Stimulated activated CD4-positive, alpha-beta T cell treated with anti-CD3 and anti-CD28 coated beads, Interleukin-12 subunit alpha, Interleukin-12 subunit beta, amount 100 ng/mL, for 4 hours (primary cell): ENCODE data around the gene TMEM63A.
"Not testable (repeated sequence)": the region's sequence is repeated elsewhere in the genome, so short reads cannot be mapped to it uniquely, and the experiment has no call there.

Experiments used
- DNase-seq: peaks from one replicate; pipeline ENCODE4 v3.0.0-alpha.2; 2020

Gene TMEM63A

DNA sequence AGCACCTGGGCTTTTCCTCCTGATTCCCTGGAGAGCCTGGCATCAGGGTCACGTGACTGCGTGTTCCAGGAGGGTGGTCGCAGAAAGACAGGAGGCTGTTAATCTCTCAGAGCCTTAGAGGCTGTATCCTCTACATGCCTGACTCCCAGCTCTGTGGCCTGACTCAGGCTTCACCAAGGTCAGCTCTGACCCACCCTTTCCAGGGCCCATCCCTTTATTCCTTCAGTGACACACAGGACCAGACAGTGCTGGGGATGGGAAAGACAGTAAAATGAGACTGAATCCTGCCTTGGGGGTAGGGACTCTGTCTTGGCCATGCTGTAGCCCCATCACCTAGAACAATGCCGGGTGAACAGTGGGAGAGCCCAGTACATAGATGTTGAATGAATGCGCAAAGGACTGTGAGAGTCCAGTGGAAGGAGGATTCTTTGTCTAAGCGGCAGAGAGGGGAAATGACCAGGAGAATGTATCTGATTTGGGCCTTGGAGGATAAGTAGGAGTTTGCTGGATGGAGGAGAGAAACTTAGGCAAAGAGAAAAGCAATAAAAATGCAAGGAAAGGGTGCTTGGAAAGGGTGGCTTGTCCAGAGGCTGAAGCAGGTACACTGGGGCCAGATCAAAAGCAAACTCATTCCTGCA lies 39.3 kb downstream of the TMEM63A start:
- no peak for DNase-seq

DNA sequence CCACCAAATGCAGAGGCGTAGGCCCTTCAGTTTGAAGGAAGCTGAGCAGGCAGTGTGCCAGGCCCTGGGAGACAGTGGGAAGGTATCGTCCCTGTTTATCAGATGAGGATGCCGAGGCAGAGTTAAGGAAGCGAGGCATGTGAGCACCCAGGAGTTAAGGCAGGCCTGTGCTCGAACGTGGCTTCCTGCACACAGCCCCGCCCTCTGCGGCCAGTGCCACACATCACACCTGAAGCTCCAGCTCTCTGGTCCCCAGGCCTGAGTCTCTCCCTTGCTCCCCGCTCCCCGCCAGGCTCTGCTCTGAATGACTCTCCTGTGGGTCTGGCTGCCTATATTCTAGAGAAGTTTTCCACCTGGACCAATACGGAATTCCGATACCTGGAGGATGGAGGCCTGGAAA lies 40.1 kb downstream of the TMEM63A start:
- DNase-seq: no peak

DNA sequence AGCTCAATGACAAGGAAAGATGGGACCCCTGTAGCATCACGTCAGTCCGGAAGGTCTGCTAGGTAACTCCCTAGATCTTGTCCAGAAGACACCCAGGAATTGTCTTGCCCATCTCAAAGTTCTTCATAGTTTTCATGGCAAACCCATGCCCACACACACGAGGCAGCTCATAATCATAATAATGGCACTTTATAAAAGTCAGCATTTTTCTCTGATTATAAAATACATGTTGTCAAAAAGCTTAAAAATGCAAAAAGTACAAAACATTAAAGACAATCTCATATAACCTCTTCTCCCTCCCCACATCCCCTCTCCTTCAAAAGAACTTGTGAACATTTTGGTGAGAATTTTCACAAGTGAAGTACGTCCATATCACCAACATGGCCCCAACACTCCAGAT lies 41.5 kb downstream of the TMEM63A start:
- DNase-seq: no peak

DNA sequence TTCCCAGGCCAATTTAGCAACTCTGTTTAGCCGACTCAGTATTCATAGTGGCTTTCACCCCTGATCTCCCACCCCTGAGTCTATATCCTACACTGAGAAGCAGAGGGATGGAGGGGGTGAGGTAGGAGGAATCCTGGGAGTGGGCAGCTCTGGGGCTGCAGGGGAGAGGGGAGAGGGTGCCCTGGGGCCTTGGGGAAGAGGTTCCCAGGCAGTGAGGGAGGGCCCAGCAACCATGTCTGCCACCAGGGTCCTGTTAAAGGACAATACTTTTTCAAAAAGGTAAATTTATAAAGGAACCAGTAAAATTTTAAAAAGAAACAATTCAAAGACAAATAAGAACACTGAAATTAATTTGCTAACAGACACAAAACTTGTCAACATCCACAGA lies 42.0 kb downstream of the TMEM63A start:
- no peak for DNase-seq

DNA sequence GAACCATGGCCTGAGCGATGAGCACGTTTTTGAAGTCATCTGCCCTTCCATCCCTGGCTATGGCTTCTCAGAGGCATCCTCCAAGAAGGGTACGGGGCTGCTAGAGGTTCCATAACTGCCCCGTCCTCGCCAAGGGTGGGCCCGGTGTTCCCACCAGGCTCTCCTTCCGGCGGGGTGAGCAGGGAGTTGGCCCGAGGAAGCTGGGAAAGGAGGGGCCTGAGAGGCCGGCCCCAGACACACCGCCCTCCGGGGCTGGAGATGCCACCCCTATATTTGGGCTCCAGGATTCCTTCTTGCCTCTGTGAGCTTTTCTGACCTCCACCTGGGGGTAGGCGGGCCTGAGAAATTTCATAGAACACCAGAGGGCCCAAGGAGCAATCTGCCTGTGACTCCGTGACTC lies 43.4 kb downstream of the TMEM63A start:
- no peak for DNase-seq

DNA sequence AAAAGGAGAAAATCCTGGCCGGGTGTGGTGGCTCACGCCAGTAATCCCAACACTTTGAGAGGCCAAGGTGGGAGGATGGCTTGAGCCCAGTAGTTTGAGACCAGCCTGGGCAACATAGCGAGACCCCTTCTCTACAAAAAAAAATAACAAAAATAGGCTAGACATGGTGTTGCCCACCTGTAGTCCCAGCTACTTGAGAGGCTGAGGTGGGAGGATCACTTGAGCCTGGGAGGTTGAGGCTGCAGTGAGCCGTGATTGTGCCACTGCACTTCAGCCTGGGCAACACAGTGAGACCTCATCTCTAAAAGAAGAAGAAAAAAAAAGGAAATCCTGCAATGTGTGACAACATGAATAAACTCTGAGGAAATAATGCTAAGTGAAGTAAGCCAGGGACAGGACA lies 45.9 kb downstream of the TMEM63A start:
- DNase-seq: not testable (repeated sequence)

DNA sequence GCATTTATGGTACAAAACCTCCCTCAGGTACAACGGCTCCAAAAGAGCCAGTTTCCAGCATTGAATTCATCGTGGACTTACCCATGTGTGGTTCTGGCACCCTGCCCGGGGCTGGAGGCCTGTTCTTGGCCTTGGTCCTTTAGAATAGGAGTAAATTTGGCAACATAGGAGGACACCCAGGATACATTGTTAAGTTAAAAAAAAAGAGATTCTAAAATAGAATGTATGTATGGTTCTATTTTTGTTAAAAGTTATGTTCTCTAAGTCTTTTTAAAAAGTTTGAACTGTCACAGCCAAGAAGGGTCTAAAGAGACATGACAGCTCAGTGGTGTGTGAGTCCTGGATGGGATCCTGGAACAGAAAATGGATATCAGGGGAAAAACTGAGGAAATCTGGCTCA lies 46.3 kb downstream of the TMEM63A start:
- DNase-seq: no peak

DNA sequence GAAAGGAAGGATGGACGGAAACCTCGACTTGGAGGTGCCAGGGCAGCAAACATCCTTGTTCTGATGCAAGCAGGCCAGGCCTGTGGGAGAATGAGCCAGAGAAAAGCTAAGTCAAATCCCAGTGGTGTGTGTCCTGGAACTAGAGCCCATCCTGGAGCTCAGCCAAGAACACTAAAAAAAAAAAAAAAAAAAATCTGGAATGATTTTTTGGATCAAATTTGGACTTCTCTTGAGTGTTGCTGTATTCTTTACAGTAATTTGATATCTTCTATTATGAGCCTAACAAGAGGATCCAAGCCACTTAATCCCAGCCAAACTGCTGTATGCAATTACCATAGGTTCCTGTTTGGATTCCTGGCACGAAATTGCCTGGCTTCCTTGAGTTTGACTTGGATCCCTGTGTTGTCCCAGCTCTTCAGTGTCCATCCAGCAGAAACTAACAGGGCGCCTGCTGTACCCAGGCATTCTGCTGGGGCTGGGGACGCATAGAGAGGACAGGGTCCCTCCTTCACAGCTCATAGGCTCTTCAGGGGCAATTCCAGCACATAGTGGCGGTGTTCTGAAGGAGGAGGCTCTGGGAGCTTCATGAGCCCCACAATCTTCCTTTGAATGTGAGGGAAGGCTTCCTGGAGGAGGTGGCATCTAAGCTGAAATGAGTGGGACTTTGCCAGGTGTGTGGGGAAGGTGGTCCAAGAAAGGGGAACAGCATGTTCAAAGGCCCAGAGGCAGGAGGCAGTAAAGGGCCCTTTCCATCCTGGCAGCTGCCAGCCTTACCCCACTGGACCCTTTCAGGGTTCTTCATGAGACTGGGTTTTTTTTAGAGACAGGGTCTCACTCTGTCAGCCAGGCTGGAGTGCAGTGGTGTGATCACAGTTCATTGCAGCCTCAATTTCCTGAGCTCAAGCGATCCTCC lies 47.5 kb downstream of the TMEM63A start:
- no peak for DNase-seq

DNA sequence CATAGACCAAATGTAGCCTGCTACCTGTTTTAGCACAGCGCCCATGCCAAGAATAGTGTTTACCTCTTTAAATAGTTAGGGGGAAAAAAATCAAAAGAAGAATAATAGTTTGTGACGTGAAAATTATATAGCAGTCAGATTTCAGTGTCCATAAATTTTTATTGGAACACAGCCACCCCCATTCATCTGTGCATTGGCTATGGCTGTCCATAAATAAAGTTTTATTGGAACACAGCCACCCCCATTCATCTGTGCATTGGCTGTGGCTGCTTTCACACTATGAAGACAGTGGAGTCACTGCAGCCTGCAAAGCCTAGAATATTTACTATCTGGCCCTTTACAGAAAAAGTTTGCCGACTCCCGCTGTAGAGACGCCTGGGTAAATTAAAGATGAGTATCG lies 51.3 kb downstream of the TMEM63A start:
- DNase-seq: no peak

DNA sequence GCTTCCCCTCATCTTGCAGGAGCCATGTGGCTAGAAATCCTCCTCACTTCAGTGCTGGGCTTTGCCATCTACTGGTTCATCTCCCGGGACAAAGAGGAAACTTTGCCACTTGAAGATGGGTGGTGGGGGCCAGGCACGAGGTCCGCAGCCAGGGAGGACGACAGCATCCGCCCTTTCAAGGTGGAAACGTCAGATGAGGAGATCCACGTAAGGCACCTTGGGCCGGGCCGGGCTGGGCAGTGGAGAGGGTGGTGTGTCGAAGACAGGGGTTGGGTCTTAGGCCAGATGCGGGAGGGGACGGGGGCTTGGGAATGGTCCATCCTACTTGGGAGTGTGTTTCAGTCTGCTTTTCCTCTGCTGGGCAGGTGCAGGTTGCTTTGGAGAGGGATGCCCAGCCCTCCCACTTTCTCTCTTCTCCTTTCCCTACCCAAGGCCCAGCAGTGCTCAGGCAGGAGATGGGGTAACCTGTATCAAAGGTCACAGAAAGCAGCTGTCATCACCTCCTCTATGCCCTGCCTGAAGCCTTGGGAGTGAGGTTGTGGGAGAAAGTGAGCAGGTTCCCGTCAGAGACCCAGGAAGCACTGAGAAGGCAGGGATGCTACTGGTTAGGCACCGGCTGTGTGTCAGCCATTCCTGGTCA lies 53.4 kb downstream of the TMEM63A start:
- no peak for DNase-seq

DNA sequence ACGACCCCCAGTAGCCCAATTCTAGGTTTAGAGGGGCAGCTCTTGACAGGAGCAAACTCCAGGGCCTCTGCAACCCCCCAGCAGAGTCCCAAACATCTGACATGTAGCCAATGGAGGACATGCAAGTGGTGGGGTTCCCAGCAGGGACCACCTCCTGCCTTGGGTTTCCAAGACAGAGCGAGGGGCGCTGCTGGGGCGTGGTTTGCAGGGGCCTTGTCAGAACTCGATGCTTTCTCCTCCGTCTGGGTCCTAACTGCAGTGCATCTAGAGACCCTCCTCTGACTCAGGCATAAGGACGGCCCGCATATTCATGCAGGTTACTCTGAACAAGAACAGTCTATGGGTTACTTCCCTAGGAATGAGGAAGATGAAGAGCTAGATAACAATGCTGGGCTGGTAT lies 55.1 kb downstream of the TMEM63A start:
- no peak for DNase-seq

DNA sequence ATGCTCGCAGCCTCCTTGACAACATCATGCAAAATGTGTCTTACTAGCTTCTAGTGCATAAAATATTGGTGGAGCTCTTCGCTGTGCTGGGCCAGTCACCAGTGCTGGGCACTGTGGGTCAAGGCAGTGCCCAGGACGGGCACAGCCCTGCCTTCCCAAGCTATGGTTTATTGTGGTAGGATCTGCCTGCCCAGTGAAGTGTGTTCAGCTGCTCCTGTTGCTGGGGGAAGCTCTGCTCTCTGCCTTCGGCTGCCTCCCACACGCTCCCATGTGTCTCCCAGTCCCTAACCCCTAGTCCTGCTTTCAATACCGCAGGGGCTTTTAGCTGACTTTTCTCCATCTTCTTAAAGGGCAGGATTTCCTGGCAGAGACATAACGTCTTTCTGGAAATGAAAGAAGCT lies 56.6 kb downstream of the TMEM63A start:
- DNase-seq: no peak

DNA sequence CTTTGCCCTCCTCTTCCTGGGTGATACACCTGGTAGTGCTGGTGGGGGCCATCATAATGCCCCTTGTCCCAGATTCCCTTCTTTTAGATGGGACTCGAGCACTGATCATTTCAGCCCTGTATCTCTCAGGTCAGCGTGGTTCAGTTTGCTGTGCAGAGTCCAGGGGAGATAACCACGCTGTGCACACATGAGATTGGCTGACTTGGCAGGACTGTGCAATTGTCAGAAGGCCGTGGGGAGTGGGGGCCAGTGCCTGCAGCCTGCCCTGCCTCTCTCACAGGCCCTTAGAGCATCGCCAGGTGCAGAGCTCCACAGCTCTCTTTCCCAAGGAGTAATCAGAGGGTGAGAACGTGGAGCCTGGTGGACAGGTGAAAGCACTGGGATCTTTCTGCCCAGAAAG lies 57.1 kb downstream of the TMEM63A start:
- DNase-seq: no peak

DNA sequence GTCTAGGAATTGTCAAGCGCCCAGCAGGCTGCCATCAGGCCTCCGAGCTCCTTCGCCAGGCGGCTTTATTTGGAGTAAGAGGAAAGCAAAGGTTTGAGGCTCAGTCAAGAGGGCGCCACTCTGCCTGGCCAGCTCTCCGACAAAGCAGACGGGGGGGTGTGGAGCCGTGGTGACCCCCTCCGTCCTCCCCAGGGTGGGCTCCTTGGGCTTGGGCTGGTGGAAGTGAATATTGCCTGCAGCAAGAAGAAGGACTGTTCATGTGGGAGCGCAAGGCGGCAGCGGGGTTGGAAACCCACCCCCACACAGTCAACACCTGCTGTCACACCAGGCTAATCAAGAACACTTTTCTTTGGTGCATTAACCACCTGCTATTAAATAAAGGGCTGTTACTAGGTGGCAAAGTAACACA lies 57.6 kb downstream of the TMEM63A start:
- DNase-seq: no peak

DNA sequence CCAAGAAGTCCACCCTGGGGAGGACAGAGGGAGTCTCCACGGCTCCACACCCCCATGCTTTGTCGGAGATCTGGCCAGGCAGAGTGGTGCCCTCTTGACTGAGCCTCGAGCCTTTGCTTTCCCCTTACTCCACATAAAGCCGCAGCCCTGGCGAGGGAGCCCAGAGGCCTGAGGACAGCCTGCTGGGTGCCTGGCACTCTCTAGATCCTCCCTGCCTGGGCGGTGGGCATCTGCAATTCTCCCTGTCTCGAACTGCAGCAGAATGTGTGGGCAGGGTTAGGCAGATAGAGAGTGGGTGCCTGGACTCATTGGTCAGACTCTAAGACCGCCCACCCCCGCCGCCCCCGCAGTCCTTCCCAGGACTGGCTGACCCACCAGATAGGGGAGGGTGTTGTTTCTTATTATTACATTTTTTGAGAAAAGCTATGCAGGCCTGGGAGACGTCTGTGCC lies 58.3 kb downstream of the TMEM63A start:
- no peak for DNase-seq

DNA sequence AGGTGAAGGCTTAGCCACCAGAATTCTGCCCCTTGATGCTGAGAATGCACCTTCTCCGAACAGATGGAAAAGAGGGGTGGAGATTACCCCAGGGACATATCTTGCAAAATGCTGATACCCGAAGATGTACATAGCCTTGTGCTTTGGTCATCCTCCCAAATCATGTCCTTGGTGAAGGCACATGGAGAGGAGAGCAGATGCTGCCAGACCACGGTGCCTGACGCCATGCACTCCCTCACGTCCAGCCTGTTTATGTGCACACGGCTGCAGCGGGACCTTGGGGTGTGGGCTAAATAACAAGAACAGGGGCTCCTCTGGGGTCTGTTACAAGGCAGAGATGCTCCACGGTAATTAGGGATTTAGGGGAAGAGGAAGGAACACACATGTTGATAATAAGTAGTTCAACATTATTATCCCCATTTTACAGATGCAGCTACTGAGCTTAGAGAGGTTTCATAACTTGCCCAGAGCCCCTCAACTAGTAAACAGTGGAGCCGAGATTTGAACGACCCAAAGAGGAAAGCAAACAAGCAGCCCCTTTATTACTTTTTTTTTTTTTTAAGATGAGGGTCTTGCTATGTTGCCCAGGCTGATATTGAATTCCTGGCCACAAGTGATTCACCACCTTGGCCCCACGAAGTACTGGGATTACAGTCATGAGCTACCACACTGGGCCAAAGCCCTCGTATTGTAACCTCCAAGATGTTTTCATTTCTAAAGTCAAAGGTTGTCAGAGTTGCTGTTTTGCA lies 59.4 kb downstream of the TMEM63A start:
- no peak for DNase-seq

DNA sequence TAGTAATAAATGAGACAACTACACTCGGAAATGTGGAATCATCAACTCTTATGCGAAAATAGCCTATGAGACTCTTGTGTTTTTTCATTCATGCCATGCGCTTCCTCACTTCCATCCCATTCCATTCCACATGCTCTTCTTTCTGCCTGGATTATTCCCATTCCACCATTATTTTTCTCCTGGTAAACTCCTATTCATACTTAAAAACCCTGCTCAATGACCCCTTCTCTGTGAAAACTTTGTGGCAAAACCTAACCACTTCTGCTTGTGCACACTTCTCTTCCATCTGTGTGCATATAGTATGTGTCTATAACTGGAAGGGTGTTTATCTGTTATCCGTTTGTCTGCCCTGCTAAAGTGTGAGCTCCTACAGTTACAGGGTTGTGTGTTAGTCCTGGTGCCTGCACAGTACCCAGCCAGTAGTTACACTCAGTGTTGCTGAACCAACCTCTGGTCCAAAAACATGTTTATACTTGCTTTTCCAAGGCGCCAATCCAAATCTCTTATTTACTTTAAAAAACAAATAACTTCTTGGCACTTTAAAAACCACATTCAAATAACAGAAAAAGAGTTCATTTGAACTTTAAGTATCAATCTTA lies 61.6 kb downstream of the TMEM63A start:
- no peak for DNase-seq

DNA sequence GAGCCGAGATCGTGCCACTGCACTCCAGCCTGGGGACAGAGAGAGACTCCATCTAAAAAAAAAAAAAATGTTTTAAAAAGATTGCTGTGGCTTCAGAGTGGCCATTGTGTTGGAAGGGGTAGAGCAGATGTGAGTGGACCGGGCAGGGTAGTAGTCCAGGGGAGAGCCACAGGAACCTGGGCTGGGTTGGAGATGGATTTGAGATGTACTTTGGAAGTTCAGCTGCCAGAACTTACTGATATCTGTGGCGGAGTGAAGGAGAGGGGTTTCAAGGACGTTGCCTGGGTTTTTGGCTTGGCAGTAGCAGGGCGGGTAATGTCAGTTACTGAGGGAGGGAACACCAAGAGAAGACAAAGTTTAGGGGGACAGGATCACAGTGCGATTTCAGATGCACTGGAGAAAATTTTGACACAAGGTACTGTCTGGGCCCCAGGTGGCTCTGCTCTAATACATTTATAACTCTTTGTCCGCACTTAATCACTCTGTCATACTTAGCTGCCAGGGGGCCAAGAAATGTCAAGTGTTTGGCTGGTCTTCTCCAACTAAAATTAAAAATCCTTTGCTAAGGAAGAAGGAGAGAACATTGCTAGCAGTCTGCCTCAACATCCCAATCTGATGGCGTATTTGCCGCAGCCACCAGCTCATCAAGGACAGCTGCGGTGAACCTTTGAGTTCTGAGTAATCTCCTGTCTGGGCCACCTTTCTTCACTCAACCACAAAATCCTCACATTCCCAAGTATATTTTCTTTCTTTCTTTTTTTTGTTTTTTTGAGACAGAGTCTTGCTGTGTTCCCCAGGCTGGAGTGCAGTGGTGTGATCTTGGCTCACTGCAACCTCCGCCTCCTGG lies 62.6 kb downstream of the TMEM63A start:
- no peak for DNase-seq

DNA sequence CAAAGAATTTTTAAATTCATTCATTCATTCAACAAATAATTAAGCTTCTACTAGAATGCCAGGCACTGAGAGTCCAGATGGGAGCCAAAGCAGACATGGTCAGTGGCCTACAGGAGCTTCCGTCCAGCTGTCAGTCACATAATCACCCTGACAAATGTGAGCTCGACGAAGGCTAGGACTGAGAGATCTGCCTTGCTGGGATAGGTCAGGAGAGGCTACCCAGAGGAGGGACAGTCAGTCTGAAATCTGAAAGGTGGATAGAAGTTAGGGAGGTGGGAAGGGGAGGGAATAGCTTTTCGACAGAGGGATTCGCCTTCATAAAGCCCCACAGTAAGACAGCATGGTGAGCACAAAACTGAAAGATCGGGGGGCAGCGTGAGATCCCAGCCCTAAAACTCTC lies 64.0 kb downstream of the TMEM63A start:
- DNase-seq: no peak

DNA sequence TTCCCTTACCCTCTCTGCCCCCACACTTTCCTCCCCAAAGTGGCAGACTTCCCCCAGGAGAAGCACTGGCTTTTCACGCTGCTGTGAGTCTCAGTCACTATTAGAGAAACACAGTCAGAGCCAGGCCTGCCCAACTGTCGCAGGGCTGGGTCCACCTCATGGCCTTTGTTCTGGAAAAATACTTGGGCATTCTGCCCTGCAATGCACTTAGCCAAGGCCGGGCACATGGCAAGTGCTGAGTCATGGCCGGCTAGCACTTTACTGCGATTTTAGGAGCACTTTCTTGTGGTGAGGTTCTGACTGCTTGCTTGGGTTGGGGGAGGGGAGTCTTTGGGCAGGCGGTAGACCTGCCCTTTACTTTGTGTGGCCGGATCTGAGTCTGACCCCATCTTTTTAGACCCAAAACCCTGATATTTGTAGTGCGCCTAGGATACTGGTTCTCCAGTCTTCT lies 64.5 kb downstream of the TMEM63A start:
- no peak for DNase-seq

DNA sequence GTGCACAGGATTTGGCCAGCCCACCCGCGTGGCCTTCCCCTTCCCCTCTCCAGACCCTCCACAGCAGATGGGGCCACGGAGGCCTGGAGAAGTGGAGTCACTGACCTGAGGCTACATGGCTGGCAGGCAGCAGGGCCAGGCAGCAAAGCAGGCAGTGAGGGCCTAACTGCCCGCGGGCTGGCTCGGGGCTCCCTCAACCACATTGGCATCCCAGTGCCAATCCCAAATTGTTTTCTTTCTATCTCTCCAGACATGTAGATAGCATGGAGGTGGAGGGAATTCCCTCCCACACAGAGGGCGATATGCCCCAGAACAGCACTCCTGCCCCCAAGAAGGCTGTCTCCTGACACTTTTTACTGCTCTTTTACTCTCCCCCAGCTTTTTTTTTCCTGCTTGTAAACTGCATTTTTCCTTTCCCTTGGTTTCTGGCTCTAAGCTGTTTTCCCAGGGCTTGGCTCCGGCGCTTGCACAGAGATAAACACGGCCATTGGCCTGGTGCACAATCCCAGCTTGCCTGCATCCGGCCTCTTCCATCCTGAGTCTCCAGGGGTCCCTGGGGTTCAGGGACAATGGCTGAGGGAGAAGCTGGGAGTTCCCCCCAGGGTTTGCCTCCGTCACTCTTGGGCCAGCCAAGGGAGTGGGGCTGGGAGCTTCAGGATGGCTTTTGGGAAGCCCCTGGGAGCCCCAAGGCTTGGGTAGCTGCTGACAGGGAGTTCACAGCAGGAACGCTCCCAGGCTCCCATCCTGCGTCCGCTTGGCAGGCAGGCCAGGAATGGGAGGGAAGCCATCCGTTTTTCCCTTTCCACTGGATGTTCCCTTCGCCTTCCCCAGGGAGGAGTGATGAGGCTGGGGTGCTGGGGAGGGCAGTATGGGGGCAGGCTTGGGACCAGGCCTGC lies 65.3 kb downstream of the TMEM63A start:
- no peak for DNase-seq
